Astrocyte (in vitro differentiated cells and primary cell): ENCODE data around the gene SGCD. TPM values are rescaled to one million over a fixed set of nuclear protein-coding genes. Genes with fewer than 3 reads are reported as not detected.

Experiments
- DNase-seq: peaks from one replicate; pipeline ENCODE4 v3.0.0-alpha.2; 2010; ENCODE audit warnings: low read depth
- FAIRE-seq: peaks from 2 replicates; lab custom pipeline; 2011; peaks lifted over from hg19 to GRCh38; lab: Jason Lieb, UNC
- H2AFZ ChIP-seq: 2 replicates; pipeline ENCODE4 v1.6.0; 2012; ENCODE audit warnings: low read depth, low read length, inconsistent platforms
- H3K27ac ChIP-seq: 2 replicates; pipeline ENCODE4 v1.5.1; 2011; ENCODE audit warnings: low read depth, low read length, inconsistent platforms
- H3K27me3 ChIP-seq: 2 replicates; pipeline ENCODE4 v1.6.0; 2011; ENCODE audit warnings: low read length, inconsistent platforms; ENCODE audit not compliant: insufficient read depth
- H3K36me3 ChIP-seq: 2 replicates; pipeline ENCODE4 v1.5.1; 2011; ENCODE audit warnings: low read length, inconsistent platforms; ENCODE audit not compliant: insufficient read depth
- H3K4me1 ChIP-seq: 2 replicates; pipeline ENCODE4 v1.5.1; 2011; ENCODE audit warnings: low read length, inconsistent platforms; ENCODE audit not compliant: insufficient read depth
- H3K4me2 ChIP-seq: 2 replicates; pipeline ENCODE4 v1.6.0; 2012; ENCODE audit warnings: low read length, inconsistent platforms
- H3K4me3 ChIP-seq: 2 replicates; pipeline ENCODE4 v1.5.1; 2011; ENCODE audit warnings: low read depth, mild to moderate bottlenecking, low read length, inconsistent platforms; ENCODE audit not compliant: insufficient read depth
- H3K79me2 ChIP-seq: 2 replicates; pipeline ENCODE4 v1.6.0; 2012; ENCODE audit warnings: mild to moderate bottlenecking, low read length, inconsistent platforms; ENCODE audit not compliant: insufficient read depth
- H3K9ac ChIP-seq: 2 replicates; pipeline ENCODE4 v1.6.0; 2012; ENCODE audit warnings: mild to moderate bottlenecking, low read length, inconsistent platforms
- H3K9me3 ChIP-seq: 2 replicates; pipeline ENCODE4 v1.5.1; 2012; ENCODE audit warnings: low read depth, mild to moderate bottlenecking, low read length, inconsistent platforms; ENCODE audit not compliant: insufficient read depth
- H4K20me1 ChIP-seq: 2 replicates; pipeline ENCODE4 v1.6.0; 2012; ENCODE audit warnings: low read length, inconsistent platforms; ENCODE audit not compliant: insufficient read depth
- H3K27ac Mint-ChIP-seq: one replicate; pipeline ENCODE4 v1.8.0; 2021; ENCODE audit warnings: mild to moderate bottlenecking, mixed read lengths; ENCODE audit not compliant: unreplicated experiment
- H3K27me3 Mint-ChIP-seq: one replicate; pipeline ENCODE4 v1.8.0; 2021; ENCODE audit warnings: low read depth, mixed read lengths; ENCODE audit not compliant: unreplicated experiment
- H3K36me3 Mint-ChIP-seq: one replicate; pipeline ENCODE4 v1.8.0; 2021; ENCODE audit warnings: low read depth, mixed read lengths; ENCODE audit not compliant: unreplicated experiment
- H3K4me1 Mint-ChIP-seq: one replicate; pipeline ENCODE4 v1.8.0; 2021; ENCODE audit warnings: low read depth, mixed read lengths; ENCODE audit not compliant: unreplicated experiment
- H3K4me3 Mint-ChIP-seq: one replicate; pipeline ENCODE4 v1.8.0; 2021; ENCODE audit warnings: mild to moderate bottlenecking, moderate library complexity, mixed read lengths; ENCODE audit not compliant: unreplicated experiment
- H3K9me3 Mint-ChIP-seq: one replicate; pipeline ENCODE4 v1.8.0; 2021; ENCODE audit warnings: mild to moderate bottlenecking, mixed read lengths; ENCODE audit not compliant: unreplicated experiment
- EZH2 ChIP-seq: IDR thresholded peaks from 2 replicates; pipeline ENCODE4 v1.6.1; 2012; ENCODE audit warnings: mild to moderate bottlenecking, low read length, inconsistent platforms; ENCODE audit not compliant: insufficient read depth
- total RNA-seq: library from RNA; stranded (reverse); gene quantifications from 2 replicates; pipeline ENCODE4 v1.2.1, GENCODE V29; 2021
- TF ChIP-seq, protein P1 (sequence below): IDR thresholded peaks from 2 replicates; pipeline ENCODE4 v1.5.1; 2011; ENCODE audit warnings: low read depth, mild to moderate bottlenecking, inconsistent platforms, low read length, moderate library complexity; ENCODE audit not compliant: insufficient read depth

The SGCD gene
- total RNA-seq, 1 donor from 2014 or later: 2.9 TPM

DNA sequence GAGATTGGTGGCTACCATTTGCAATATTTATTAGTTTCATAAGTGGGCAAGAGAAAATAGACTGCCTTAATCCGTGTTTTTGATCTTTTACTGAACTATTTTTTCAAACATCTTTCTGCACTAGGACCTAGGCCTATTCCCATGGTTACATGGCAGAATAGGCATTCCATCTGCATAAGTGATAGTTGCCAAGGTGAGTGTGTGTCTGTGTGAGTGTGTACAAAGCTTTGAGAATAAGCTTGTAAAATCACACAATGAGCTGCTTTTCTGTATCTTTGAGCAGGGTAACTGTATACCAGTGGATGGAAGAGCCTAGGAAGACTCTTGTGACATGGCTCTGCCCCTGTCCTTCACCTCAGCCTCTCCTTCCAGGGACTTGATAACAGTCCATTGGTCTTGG is 92.7 kb downstream of the SGCD start:
- Mint-ChIP-seq H3K9me3 (no peaks in the 10 kb centered on the region), H3K4me1 (no peaks in the 10 kb centered on the region), H3K36me3 (no peaks in the 10 kb centered on the region), H3K27me3 (no peaks in the 10 kb centered on the region), H3K27ac (no peak overlapping the region), H3K4me3 (no peak overlapping the region)
- Histone ChIP-seq H2AFZ (no peak overlapping the region), H3K79me2 (no peaks in the 10 kb centered on the region), H3K36me3 (no peaks in the 10 kb centered on the region), H3K4me2 (no peak overlapping the region), H4K20me1 (no peaks in the 10 kb centered on the region), H3K4me3 (no peak overlapping the region), H3K9me3 (peaks cover 2% of the 10 kb centered on the region), H3K4me1 (no peaks in the 10 kb centered on the region), H3K27ac (no peak overlapping the region), H3K27me3 (no peaks in the 10 kb centered on the region), H3K9ac (no peak overlapping the region)
- FAIRE-seq (no peak), DNase-seq (no peak)
- TF ChIP-seq, protein P1, sequence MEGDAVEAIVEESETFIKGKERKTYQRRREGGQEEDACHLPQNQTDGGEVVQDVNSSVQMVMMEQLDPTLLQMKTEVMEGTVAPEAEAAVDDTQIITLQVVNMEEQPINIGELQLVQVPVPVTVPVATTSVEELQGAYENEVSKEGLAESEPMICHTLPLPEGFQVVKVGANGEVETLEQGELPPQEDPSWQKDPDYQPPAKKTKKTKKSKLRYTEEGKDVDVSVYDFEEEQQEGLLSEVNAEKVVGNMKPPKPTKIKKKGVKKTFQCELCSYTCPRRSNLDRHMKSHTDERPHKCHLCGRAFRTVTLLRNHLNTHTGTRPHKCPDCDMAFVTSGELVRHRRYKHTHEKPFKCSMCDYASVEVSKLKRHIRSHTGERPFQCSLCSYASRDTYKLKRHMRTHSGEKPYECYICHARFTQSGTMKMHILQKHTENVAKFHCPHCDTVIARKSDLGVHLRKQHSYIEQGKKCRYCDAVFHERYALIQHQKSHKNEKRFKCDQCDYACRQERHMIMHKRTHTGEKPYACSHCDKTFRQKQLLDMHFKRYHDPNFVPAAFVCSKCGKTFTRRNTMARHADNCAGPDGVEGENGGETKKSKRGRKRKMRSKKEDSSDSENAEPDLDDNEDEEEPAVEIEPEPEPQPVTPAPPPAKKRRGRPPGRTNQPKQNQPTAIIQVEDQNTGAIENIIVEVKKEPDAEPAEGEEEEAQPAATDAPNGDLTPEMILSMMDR: no peak
- no peak for TF ChIP-seq EZH2

DNA sequence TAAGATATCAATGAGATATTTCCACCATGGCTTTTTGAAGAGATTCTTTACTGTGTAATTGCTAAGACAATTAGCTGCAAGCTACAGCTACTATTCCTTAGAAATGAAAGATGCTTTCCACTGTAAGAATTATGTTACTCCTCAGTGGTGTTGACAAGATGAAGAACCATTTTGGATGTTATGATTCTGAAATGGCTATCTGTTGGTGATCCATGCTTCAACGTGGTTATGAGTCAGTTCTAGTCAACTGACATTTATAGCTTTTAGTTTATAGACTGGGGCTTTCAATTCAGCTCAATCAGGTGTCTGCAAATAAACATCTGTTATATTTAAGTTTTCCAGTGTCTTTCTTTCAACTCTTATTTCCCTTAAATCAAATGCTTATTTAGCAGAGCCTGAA is 93.7 kb downstream of the SGCD start:
- no peak for FAIRE-seq
- no peak overlapping the region for H3K4me3 Mint-ChIP-seq

DNA sequence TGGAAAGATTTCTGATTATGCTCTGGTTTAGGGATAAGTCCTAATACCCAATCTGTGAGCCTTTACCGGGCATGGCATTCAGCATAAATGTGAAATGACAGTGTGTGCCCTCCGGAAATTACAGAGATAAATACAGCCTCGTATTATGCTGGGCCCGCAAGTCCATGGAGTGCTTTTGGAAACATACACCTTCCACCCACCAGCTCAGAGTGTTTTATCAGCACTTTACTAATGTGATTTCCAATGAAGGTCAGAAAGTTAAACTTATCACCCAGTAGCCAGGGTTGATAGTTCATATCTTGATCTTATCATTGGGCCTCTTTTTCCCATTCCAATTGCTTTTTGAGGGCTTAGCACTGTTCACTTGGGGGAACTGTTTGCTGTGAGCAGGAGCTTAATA is 94.8 kb downstream of the SGCD start:
- Histone ChIP-seq H3K27ac (no peak overlapping the region), H3K9me3 (peaks cover 2% of the 10 kb centered on the region), H3K4me1 (no peaks in the 10 kb centered on the region), H2AFZ (no peak overlapping the region), H3K4me2 (no peak overlapping the region), H3K79me2 (no peaks in the 10 kb centered on the region), H3K36me3 (no peaks in the 10 kb centered on the region), H4K20me1 (no peaks in the 10 kb centered on the region), H3K4me3 (no peak overlapping the region), H3K9ac (no peak overlapping the region), H3K27me3 (no peaks in the 10 kb centered on the region)
- H3K36me3 Mint-ChIP-seq: no peaks in the 10 kb centered on the region
- no peak overlapping the region for H3K27ac Mint-ChIP-seq
- TF ChIP-seq EZH2: no peak
- TF ChIP-seq, protein P1: no peak
- FAIRE-seq: no peak
- H3K4me3 Mint-ChIP-seq: no peak overlapping the region
- peaks cover 3% of the 10 kb centered on the region for H3K9me3 Mint-ChIP-seq
- H3K27me3 Mint-ChIP-seq: no peaks in the 10 kb centered on the region
- no peak for DNase-seq
- no peaks in the 10 kb centered on the region for H3K4me1 Mint-ChIP-seq

More for the DNA sequence above, 93.7 kb downstream of the SGCD start:
- peaks cover 2% of the 10 kb centered on the region for H3K9me3 ChIP-seq
- H3K27ac Mint-ChIP-seq: no peak overlapping the region
- no peaks in the 10 kb centered on the region for H3K27me3 Mint-ChIP-seq
- H3K4me1 ChIP-seq: no peaks in the 10 kb centered on the region
- no peaks in the 10 kb centered on the region for H4K20me1 ChIP-seq
- no peak overlapping the region for H3K4me3 ChIP-seq
- no peaks in the 10 kb centered on the region for H3K9me3 Mint-ChIP-seq
- no peak overlapping the region for H3K4me2 ChIP-seq
- TF ChIP-seq, protein P1: no peak
- no peak for TF ChIP-seq EZH2
- no peak overlapping the region for H3K9ac ChIP-seq
- H3K27me3 ChIP-seq: no peaks in the 10 kb centered on the region
- DNase-seq: no peak
- no peaks in the 10 kb centered on the region for H3K36me3 ChIP-seq
- no peaks in the 10 kb centered on the region for H3K4me1 Mint-ChIP-seq
- no peak overlapping the region for H3K27ac ChIP-seq
- H3K36me3 Mint-ChIP-seq: no peaks in the 10 kb centered on the region
- no peaks in the 10 kb centered on the region for H3K79me2 ChIP-seq
- H2AFZ ChIP-seq: no peak overlapping the region
